GM21619 (cell line): Measurements from ENCODE around the gene MAGI1.

Experiments
- ATAC-seq: cut with Tn5 transposase; IDR thresholded peaks from one replicate; pipeline ENCODE4 v1.9.1; 2021; ENCODE audit not compliant: unreplicated experiment

MAGI1 gene

GRCh38 chr3:65950340-65951326 lies 88.1 kb downstream of the MAGI1 start:
- ATAC-seq: no peak

- ATAC-seq: no peak
Observed at GRCh38 chr3:65948841-65949573, 89.7 kb downstream of the MAGI1 start.

- ATAC-seq: no peak
Observed at GRCh38 chr3:65946438-65946837, 92.3 kb downstream of the MAGI1 start.

- ATAC-seq: no peak
Observed at GRCh38 chr3:65945953-65946352, 92.8 kb downstream of the MAGI1 start.

- no peak for ATAC-seq
Observed at GRCh38 chr3:65945480-65945879, 93.2 kb downstream of the MAGI1 start.

- no peak for ATAC-seq
Observed at GRCh38 chr3:65944252-65944651, 94.5 kb downstream of the MAGI1 start.

GRCh38 chr3:65939801-65940246 lies 98.9 kb downstream of the MAGI1 start:
- no peak for ATAC-seq

- ATAC-seq: no peak
Observed at GRCh38 chr3:65939184-65939583, 99.5 kb downstream of the MAGI1 start.

- ATAC-seq: no peak
Observed at GRCh38 chr3:65938676-65939075, 100.0 kb downstream of the MAGI1 start.

GRCh38 chr3:65938147-65938546 lies 100.6 kb downstream of the MAGI1 start:
- no peak for ATAC-seq

- ATAC-seq: no peak
Observed at GRCh38 chr3:65936908-65937638, 101.6 kb downstream of the MAGI1 start.

- no peak for ATAC-seq
Observed at GRCh38 chr3:65935724-65936123, 103.0 kb downstream of the MAGI1 start.

GRCh38 chr3:65930648-65931047 lies 108.1 kb downstream of the MAGI1 start:
- no peak for ATAC-seq

- ATAC-seq: no peak
Observed at GRCh38 chr3:65928110-65928509, 110.6 kb downstream of the MAGI1 start.

GRCh38 chr3:65927576-65927975 lies 111.1 kb downstream of the MAGI1 start:
- no peak for ATAC-seq

- ATAC-seq: no peak
Observed at GRCh38 chr3:65925254-65925954, 113.3 kb downstream of the MAGI1 start.

- ATAC-seq: no peak
Observed at GRCh38 chr3:65924762-65925161, 114.0 kb downstream of the MAGI1 start.

GRCh38 chr3:65922441-65922840 lies 116.3 kb downstream of the MAGI1 start:
- no peak for ATAC-seq

GRCh38 chr3:65919826-65920225 lies 118.9 kb downstream of the MAGI1 start:
- ATAC-seq: no peak

- ATAC-seq: no peak
Observed at GRCh38 chr3:65915477-65915876, 123.2 kb downstream of the MAGI1 start.
